HG03520 (cell line): ENCODE data around the gene AGPAT4.

Experiments used
- ATAC-seq: cut with Tn5 transposase; IDR thresholded peaks from one replicate; pipeline ENCODE4 v1.9.1; 2021; ENCODE audit warnings: mild to moderate bottlenecking, moderate library complexity; ENCODE audit not compliant: unreplicated experiment

Gene AGPAT4

GRCh38 chr6:161169696-161170095 lies 104.2 kb downstream of the AGPAT4 start:
- no peak for ATAC-seq

GRCh38 chr6:161169035-161169434 lies 104.8 kb downstream of the AGPAT4 start:
- no peak for ATAC-seq

- ATAC-seq = no peak
Observed at GRCh38 chr6:161168281-161168891, 105.5 kb downstream of the AGPAT4 start.

GRCh38 chr6:161166677-161167076 lies 107.2 kb downstream of the AGPAT4 start:
- ATAC-seq = no peak

- ATAC-seq = no peak
Observed at GRCh38 chr6:161166176-161166575, 107.7 kb downstream of the AGPAT4 start.

- ATAC-seq = no peak
Observed at GRCh38 chr6:161164182-161164625, 109.7 kb downstream of the AGPAT4 start.

- ATAC-seq = no peak
Observed at GRCh38 chr6:161163466-161164181, 110.2 kb downstream of the AGPAT4 start.

- no peak for ATAC-seq
Observed at GRCh38 chr6:161162722-161163121, 111.1 kb downstream of the AGPAT4 start.

GRCh38 chr6:161161889-161162624 lies 111.8 kb downstream of the AGPAT4 start:
- ATAC-seq = no peak

GRCh38 chr6:161161121-161161520 lies 112.7 kb downstream of the AGPAT4 start:
- ATAC-seq = no peak

- ATAC-seq = no peak
Observed at GRCh38 chr6:161154796-161155335, 119.0 kb downstream of the AGPAT4 start.

- no peak for ATAC-seq
Observed at GRCh38 chr6:161153725-161154124, 120.1 kb downstream of the AGPAT4 start.

- no peak for ATAC-seq
Observed at GRCh38 chr6:161152907-161153662, 120.8 kb downstream of the AGPAT4 start.

GRCh38 chr6:161152527-161152862 lies 121.4 kb downstream of the AGPAT4 start:
- no peak for ATAC-seq

GRCh38 chr6:161151660-161152526 lies 122.0 kb downstream of the AGPAT4 start:
- ATAC-seq = no peak

- no peak for ATAC-seq
Observed at GRCh38 chr6:161151059-161151645, 122.7 kb downstream of the AGPAT4 start.

- no peak for ATAC-seq
Observed at GRCh38 chr6:161150566-161150965, 123.3 kb downstream of the AGPAT4 start.

GRCh38 chr6:161150136-161150535 lies 123.7 kb downstream of the AGPAT4 start:
- no peak for ATAC-seq

GRCh38 chr6:161143663-161144430 lies 130.0 kb downstream of the AGPAT4 start:
- ATAC-seq = no peak
